HG03060 (cell line): ENCODE results near the gene EPB41L2.
"Not testable (repeated sequence)": the region's sequence is repeated elsewhere in the genome, so short reads cannot be mapped to it uniquely, and the experiment has no call there.

ENCODE experiments used
- ATAC-seq: cut with Tn5 transposase; IDR thresholded peaks from one replicate; pipeline ENCODE4 v1.9.1; 2021; ENCODE audit warnings: low read depth, moderate number of reproducible peaks; ENCODE audit not compliant: unreplicated experiment

Gene EPB41L2

DNA sequence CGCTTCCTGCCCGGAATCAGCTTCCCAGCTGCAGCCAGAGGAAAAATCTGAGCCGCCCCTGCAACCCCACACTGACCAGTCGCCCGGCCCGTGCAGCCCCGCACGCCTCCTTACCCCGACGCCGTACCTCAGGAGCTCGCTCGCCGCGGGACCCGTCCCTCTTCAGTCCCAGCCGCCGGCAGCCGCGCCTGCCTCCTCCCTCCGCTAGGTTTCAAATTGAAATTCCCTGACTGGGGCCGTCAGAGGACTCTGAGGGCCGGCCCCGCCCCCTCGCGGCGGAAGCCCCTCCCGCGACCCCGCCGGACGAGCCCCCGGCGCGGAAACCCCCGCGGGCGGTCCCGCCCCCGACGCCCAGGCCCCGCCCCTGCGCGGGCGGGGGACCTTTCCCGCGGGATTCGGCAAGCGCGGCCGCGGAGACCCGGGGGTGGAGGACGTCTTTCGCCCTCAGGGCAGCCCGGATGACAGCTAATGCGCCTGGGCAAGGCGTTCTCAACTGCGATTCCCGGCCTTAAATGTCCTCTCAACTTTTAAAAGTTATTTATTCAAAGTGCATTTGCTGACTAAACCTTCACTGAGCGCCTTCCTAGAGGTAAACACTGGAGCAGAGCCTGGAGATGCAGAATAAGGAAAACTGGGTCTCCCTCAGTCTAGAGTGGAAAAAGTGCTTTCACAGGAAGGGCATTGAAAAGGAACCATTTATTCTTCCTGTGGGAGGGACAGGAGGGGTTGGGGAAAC, at the start of gene EPB41L2:
EPB41L2 (minus strand) TSS at position 218 of the 736 bp plus-strand sequence. CDS start 106,760 bp downstream, outside the sequence.
- peak; percentile 42 for ATAC-seq

- ATAC-seq: no peak
These were observed 49.2 kb upstream of the EPB41L2 start for GRCh38 chr6:131112249-131112648.

- ATAC-seq: no peak
These were observed 44.1 kb upstream of the EPB41L2 start for GRCh38 chr6:131107151-131107550.

DNA sequence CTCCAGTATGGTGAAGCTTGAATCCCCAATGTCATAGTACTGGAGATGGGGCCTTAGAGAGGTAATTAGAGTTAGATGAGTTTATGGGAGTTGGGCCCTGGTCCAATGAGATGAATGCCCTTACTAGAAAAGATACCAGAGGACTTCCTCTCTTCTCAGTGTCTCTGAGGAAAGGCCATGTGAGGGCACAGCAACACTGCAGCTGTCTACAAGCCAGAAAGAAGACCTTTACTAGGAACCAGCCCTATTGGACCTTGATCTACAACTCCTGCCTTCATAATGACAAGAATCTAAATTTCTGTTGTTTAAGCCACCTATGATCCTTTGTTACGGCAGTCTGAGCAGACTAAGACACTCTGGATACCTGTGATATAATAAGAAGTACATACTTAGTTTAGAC, 40.9 kb upstream of the EPB41L2 start:
- ATAC-seq: no peak

GRCh38 chr6:131103296-131103695, 40.3 kb upstream of the EPB41L2 start:
- ATAC-seq: no peak

DNA sequence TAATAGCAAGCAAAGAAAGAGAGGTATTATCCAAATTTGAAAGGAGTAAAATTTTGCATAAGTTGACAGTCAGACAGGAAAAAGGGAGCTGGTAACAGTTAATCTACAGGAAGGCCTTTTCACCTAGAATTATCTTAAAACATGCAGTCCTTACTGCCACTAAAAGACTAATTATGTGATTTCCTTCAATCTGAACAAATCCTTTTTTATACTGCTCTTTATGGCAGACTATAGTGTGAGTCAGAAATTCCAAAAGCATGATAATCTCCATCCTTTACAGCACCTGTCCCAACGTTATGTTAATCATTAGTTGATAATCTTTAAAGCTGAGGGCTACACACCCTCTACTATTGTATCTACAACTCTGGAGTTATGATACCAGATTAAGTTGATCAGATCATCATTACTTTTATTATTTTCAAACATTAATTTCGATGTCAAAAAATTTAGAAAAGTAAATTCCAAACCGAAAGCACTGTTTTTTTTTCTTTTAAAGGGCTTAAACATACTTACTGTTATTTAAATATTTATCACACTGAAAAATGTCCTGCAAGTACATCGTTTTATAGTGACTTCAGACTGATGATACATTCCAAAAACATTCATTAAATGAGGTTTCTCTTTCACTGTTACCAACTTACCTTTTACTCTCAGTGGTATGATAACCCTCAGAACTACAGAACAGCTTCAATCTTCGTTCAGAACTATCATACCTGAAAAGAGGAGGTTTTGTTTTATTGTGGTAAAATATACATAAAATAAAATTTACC, 39.1 kb upstream of the EPB41L2 start:
- no peak for ATAC-seq

GRCh38 chr6:131096786-131097185, 33.7 kb upstream of the EPB41L2 start:
- no peak for ATAC-seq

GRCh38 chr6:131093334-131093733, 30.3 kb upstream of the EPB41L2 start:
- no peak for ATAC-seq

DNA sequence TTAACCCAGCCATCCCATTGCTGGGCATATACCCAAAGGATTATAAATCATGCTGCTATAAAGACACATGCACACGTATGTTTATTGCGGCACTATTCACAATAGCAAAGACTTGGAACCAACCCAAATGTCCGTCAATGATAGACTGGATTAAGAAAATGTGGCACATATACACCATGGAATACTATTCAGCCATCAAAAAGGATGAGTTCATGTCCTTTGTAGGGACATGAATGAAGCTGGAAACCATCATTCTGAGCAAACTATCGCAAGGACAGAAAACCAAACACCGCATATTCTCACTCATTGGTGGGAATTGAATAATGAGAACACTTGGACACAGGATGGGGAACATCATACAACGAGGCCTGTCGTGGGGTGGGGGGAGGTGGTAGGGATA, 28.9 kb upstream of the EPB41L2 start:
- ATAC-seq: not testable (repeated sequence)

GRCh38 chr6:131090339-131090738, 27.3 kb upstream of the EPB41L2 start:
- ATAC-seq: not testable (repeated sequence)

- ATAC-seq: no peak
These were observed 21.9 kb upstream of the EPB41L2 start for GRCh38 chr6:131084982-131085381.

GRCh38 chr6:131083687-131084086, 20.6 kb upstream of the EPB41L2 start:
- no peak for ATAC-seq

DNA sequence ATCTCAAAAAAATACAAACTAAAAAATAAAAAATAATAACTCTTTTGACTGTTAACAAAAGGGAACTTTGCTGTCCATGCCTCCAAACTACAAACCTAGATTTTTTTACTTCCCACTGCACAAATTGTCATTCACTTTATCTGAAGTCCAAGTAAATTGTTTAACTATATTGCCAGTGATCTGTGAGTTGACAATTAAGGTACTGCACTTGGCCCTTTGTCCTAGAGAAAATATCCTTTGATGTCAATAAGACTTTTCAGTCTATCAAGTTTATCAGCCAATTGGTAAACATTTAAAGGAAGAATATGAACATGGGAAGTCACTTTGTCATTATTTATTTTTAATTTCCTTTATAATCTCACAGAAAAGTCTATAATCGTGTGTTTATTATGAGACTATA, 19.3 kb upstream of the EPB41L2 start:
- no peak for ATAC-seq

DNA sequence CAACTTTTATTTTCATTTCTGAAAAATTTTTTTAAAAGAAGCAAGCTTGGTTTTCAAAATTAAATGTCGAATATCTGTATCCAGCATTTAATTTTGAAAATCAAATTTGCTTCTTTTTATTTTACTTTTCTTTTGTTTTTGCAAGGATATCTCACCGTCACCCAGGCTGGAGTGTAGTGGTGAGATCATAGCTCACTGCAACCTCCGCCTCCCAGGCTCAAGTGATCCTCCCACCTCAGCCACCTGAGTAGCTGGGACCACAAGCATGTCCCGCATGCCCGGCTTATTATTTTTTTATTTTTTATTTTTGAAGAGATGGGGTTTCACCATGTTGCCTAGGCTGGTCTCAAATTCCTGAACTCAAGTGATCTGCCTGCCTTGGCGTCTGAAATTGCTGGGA, 17.0 kb upstream of the EPB41L2 start:
- no peak for ATAC-seq

DNA sequence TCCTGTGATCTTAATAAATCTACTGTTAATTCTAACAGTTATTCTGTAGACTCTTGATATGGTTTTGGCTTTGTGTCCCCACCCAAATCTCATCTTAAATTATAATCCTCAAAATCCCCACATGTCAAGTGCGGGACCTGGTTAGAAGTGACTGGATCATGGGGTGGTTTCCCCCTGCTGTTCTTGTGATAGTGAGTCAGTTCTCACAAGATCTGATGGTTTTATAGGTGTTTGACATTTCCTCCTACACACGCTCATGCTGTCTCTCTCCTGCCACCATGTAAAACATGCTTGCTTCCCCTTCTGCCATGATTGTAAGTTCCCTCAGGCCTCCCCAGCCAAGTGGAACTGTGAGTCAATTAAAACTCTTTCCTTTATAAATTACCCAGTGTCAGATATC, 10.5 kb upstream of the EPB41L2 start:
- ATAC-seq: no peak

DNA sequence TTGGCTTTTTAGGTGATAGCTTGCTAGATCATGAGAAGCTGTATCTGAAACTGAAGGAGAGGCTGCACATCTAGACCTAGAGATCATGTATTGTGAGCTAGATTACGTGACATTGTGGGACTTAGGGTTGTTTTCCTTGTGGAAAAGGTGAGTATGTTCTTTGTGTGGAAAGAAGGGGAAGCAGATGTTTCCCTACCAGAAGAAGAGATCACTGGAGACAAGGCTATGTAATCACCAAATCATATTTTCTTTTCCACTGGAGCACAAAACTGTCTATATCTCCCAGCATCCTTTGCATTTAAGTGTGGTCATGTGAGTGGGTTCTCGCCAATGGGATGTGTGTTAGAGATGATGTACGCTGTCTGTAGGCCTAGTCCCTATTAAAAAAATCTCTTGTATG, 7.0 kb upstream of the EPB41L2 start:
- no peak for ATAC-seq

DNA sequence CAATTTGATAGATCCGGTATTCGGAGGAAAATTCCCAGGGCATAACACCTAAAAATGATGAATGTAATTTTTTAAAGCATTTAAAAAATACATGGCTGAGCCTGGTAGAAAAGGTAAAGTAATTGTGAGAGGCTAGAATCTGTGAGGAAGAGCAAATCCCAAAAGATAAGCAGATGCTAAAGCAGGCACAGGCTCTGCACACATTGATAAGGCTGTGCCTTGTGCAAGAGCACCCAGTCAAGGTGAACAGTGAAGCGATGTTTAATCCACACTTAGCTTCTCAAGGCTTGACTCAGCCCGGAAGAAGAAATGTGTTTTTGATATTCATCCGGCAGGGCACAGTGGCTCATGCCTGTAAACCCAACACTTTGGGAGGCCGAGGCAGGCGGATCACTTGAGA, 5.1 kb upstream of the EPB41L2 start:
- no peak for ATAC-seq

GRCh38 chr6:131067521-131067920, 4.5 kb upstream of the EPB41L2 start:
- ATAC-seq: no peak

GRCh38 chr6:131065824-131066171, 2.8 kb upstream of the EPB41L2 start:
- ATAC-seq: no peak

- ATAC-seq: no peak
These were observed 2.2 kb upstream of the EPB41L2 start for GRCh38 chr6:131065112-131065823.

DNA sequence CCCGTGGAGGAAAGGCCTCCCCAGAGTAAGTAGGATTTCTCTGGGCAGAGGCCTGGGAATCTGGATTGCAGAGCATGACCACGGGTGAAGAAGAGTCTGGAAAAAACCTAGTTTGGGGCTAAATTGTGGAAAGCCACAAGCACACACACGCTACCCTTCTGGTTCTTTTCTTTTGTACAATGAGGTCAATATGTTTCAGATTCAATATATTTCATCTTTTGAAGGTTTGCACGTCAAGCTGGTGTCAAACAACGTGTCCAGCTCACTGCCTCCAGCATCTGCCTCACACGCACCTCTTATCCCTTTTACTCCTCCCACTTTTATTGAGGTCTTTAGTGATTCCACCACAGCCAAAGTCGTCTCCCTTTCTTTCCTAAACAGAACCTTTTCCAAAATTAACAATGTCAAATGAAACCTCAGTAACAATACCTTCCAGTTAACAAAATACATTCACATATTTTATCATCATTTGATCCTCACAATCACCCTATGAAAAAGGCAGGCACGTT, 773 bp upstream of the EPB41L2 start:
- no peak for ATAC-seq
